ENCODE measurements around the gene CASP7. TPM values are rescaled to one million over a fixed set of nuclear protein-coding genes. Genes with fewer than 3 reads are reported as not detected.

The CASP7 gene
- total RNA-seq (2021) (4.7 to 6.0 TPM (median 4.7 TPM) in 3 replicates), Bru-seq, nascent RNA (percentile 56 among the genes with signal in this experiment)
- long read RNA-seq, experiment 1, transcript CASP7-203 (7 exons, 2,377 nt): major isoform, 8 of 17 reads
- long read RNA-seq, experiment 1, partial matches to known transcripts: 1 of 17 reads
- long read RNA-seq, experiment 1, other reads (novel, unspliced or antisense): 3 of 17 reads
- long read RNA-seq, experiment 2, partial matches to known transcripts: 4 of 5 reads
- long read RNA-seq, experiment 2, other reads (novel, unspliced or antisense): 0 of 5 reads
- long read RNA-seq, experiment 3, transcript CASP7-203 (7 exons, 2,377 nt): major isoform, 10 of 14 reads
- long read RNA-seq, experiment 3, partial matches to known transcripts: 2 of 14 reads
- long read RNA-seq, experiment 3, other reads (novel, unspliced or antisense): 1 of 14 reads

GRCh38 chr10:113679463-113680189 lies at the start of gene CASP7:
Gene CASP7, plus strand, starts transcription at chr10:113679912. Its CDS starts 17,582 bp downstream, at chr10:113697494.
- H3K9me3 Mint-ChIP-seq: peaks cover 11% of the 10 kb centered on the region
- H3K27me3 Mint-ChIP-seq (ENCODE audit: low read depth): peaks cover 18% of the 10 kb centered on the region
- H3K4me3 Mint-ChIP-seq: peak within 1 kb of the TSS; percentile 87
- ATAC-seq (peak; percentile 93), DNase-seq (ENCODE audit: low spot score) (peak; percentile 84)
- peaks cover 6% of the 10 kb centered on the region for H3K36me3 Mint-ChIP-seq
- ChIA-PET CTCF (interaction anchor here (0.6 to 1.5 kb wide), 27 partner anchors 10 to 847 kb away, joined by 3 to 15 read pairs (median 3); no protein-coding TSS in a partner anchor), POLR2A (no interaction called here)
- H3K27ac Mint-ChIP-seq: peak within 1 kb of the TSS; percentile 68; the same call in 1 of the 2 replicates
- peaks cover 14% of the 10 kb centered on the region for H3K4me1 Mint-ChIP-seq
- TF ChIP-seq, protein P1, sequence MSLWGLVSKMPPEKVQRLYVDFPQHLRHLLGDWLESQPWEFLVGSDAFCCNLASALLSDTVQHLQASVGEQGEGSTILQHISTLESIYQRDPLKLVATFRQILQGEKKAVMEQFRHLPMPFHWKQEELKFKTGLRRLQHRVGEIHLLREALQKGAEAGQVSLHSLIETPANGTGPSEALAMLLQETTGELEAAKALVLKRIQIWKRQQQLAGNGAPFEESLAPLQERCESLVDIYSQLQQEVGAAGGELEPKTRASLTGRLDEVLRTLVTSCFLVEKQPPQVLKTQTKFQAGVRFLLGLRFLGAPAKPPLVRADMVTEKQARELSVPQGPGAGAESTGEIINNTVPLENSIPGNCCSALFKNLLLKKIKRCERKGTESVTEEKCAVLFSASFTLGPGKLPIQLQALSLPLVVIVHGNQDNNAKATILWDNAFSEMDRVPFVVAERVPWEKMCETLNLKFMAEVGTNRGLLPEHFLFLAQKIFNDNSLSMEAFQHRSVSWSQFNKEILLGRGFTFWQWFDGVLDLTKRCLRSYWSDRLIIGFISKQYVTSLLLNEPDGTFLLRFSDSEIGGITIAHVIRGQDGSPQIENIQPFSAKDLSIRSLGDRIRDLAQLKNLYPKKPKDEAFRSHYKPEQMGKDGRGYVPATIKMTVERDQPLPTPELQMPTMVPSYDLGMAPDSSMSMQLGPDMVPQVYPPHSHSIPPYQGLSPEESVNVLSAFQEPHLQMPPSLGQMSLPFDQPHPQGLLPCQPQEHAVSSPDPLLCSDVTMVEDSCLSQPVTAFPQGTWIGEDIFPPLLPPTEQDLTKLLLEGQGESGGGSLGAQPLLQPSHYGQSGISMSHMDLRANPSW (CRISPR knock-in tag; conservative IDR thresholded peaks at IDR 0.05; ENCODE audit: low read depth): no peak
- TF ChIP-seq, protein P2, sequence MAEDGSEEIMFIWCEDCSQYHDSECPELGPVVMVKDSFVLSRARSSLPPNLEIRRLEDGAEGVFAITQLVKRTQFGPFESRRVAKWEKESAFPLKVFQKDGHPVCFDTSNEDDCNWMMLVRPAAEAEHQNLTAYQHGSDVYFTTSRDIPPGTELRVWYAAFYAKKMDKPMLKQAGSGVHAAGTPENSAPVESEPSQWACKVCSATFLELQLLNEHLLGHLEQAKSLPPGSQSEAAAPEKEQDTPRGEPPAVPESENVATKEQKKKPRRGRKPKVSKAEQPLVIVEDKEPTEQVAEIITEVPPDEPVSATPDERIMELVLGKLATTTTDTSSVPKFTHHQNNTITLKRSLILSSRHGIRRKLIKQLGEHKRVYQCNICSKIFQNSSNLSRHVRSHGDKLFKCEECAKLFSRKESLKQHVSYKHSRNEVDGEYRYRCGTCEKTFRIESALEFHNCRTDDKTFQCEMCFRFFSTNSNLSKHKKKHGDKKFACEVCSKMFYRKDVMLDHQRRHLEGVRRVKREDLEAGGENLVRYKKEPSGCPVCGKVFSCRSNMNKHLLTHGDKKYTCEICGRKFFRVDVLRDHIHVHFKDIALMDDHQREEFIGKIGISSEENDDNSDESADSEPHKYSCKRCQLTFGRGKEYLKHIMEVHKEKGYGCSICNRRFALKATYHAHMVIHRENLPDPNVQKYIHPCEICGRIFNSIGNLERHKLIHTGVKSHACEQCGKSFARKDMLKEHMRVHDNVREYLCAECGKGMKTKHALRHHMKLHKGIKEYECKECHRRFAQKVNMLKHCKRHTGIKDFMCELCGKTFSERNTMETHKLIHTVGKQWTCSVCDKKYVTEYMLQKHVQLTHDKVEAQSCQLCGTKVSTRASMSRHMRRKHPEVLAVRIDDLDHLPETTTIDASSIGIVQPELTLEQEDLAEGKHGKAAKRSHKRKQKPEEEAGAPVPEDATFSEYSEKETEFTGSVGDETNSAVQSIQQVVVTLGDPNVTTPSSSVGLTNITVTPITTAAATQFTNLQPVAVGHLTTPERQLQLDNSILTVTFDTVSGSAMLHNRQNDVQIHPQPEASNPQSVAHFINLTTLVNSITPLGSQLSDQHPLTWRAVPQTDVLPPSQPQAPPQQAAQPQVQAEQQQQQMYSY (CRISPR knock-in tag; IDR thresholded peaks at IDR 0.05): no peak
- TF ChIP-seq MXD4 (CRISPR knock-in tag; IDR thresholded peaks at IDR 0.05; ENCODE audit: borderline replicate concordance): no peak
- no peak for TF ChIP-seq E2F1 (CRISPR knock-in tag; IDR thresholded peaks at IDR 0.05)
- TF ChIP-seq NFYB (CRISPR knock-in tag; conservative IDR thresholded peaks at IDR 0.05; ENCODE audit: low read depth): no peak
- no peak for TF ChIP-seq AFF4 (CRISPR knock-in tag; IDR thresholded peaks at IDR 0.05; ENCODE audit: borderline replicate concordance)
- no peak for TF ChIP-seq GTF2I (CRISPR knock-in tag; conservative IDR thresholded peaks at IDR 0.05)
- TF ChIP-seq EMX1 (CRISPR knock-in tag; IDR thresholded peaks at IDR 0.05): no peak
- TF ChIP-seq, protein P3, sequence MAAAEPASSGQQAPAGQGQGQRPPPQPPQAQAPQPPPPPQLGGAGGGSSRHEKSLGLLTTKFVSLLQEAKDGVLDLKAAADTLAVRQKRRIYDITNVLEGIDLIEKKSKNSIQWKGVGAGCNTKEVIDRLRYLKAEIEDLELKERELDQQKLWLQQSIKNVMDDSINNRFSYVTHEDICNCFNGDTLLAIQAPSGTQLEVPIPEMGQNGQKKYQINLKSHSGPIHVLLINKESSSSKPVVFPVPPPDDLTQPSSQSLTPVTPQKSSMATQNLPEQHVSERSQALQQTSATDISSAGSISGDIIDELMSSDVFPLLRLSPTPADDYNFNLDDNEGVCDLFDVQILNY (CRISPR knock-in tag; IDR thresholded peaks at IDR 0.05): no peak
- 0 out of 2 replicates have a peak, but pooled peaks have one; percentile 21 for TF ChIP-seq SP1 (CRISPR knock-in tag; conservative IDR thresholded peaks at IDR 0.05)
- TF ChIP-seq, protein P4, sequence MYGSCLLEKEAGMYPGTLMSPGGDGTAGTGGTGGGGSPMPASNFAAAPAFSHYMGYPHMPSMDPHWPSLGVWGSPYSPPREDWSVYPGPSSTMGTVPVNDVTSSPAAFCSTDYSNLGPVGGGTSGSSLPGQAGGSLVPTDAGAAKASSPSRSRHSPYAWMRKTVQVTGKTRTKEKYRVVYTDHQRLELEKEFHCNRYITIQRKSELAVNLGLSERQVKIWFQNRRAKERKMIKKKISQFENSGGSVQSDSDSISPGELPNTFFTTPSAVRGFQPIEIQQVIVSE (CRISPR knock-in tag; IDR thresholded peaks at IDR 0.05; ENCODE audit: borderline replicate concordance): no peak
- TF ChIP-seq, protein P5, sequence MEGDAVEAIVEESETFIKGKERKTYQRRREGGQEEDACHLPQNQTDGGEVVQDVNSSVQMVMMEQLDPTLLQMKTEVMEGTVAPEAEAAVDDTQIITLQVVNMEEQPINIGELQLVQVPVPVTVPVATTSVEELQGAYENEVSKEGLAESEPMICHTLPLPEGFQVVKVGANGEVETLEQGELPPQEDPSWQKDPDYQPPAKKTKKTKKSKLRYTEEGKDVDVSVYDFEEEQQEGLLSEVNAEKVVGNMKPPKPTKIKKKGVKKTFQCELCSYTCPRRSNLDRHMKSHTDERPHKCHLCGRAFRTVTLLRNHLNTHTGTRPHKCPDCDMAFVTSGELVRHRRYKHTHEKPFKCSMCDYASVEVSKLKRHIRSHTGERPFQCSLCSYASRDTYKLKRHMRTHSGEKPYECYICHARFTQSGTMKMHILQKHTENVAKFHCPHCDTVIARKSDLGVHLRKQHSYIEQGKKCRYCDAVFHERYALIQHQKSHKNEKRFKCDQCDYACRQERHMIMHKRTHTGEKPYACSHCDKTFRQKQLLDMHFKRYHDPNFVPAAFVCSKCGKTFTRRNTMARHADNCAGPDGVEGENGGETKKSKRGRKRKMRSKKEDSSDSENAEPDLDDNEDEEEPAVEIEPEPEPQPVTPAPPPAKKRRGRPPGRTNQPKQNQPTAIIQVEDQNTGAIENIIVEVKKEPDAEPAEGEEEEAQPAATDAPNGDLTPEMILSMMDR (IDR thresholded peaks at IDR 0.05): 0 out of 2 replicates have a peak, but pooled peaks have one; percentile 30
- TF ChIP-seq, protein P6, sequence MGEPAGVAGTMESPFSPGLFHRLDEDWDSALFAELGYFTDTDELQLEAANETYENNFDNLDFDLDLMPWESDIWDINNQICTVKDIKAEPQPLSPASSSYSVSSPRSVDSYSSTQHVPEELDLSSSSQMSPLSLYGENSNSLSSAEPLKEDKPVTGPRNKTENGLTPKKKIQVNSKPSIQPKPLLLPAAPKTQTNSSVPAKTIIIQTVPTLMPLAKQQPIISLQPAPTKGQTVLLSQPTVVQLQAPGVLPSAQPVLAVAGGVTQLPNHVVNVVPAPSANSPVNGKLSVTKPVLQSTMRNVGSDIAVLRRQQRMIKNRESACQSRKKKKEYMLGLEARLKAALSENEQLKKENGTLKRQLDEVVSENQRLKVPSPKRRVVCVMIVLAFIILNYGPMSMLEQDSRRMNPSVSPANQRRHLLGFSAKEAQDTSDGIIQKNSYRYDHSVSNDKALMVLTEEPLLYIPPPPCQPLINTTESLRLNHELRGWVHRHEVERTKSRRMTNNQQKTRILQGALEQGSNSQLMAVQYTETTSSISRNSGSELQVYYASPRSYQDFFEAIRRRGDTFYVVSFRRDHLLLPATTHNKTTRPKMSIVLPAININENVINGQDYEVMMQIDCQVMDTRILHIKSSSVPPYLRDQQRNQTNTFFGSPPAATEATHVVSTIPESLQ (CRISPR knock-in tag; IDR thresholded peaks at IDR 0.05): no peak
- no peak for TF ChIP-seq ELF4 (CRISPR knock-in tag; IDR thresholded peaks at IDR 0.05; ENCODE audit: low read depth)
- peak; percentile 60 for TF ChIP-seq MAX (CRISPR knock-in tag; IDR thresholded peaks at IDR 0.05)
- no peak for TF ChIP-seq NFE2L1 (CRISPR knock-in tag; IDR thresholded peaks at IDR 0.05)
